AG04450 (cell line): ENCODE data around the gene RNF130. TPM values are rescaled to one million over a fixed set of nuclear protein-coding genes. Genes with fewer than 3 reads are reported as not detected.

Experiments
- CTCF ChIA-PET: fragments of 300-600, 350-600 bp; formaldehyde crosslinking; extraction: SDS; loops from one replicate; lab custom pipeline; 2022; ENCODE audit warnings: antibody characterized with exemption, inconsistent platforms; lab: Charles Lee
- POLR2A ChIA-PET: fragments of 350-600 bp; formaldehyde crosslinking; extraction: SDS; loops from one replicate; lab custom pipeline; 2021; ENCODE audit warnings: antibody characterized with exemption, inconsistent platforms; lab: Yijun Ruan, JAX
- DNase-seq: peaks from one replicate; pipeline ENCODE4 v3.0.0-alpha.2; 2011; ENCODE audit warnings: low read depth, low spot score
- H3K27ac ChIP-seq: one replicate; pipeline ENCODE4 v1.5.1; 2012; ENCODE audit warnings: low read depth, low read length, control low read depth
- H3K27me3 ChIP-seq: one replicate; pipeline ENCODE4 v1.6.0; 2012; ENCODE audit warnings: low read length; ENCODE audit not compliant: control insufficient read depth, insufficient read depth
- H3K4me3 ChIP-seq: 2 replicates; pipeline ENCODE4 v1.5.1; 2011; ENCODE audit warnings: mild to moderate bottlenecking, low read depth, low read length, control low read depth
- H3K9me3 ChIP-seq: 2 replicates; pipeline ENCODE4 v1.5.1; 2012; ENCODE audit warnings: low read length; ENCODE audit not compliant: control insufficient read depth, insufficient read depth
- polyA plus RNA-seq: library from polyadenylated mRNA; depleted of rRNA; stranded (reverse); fragments of >200 nt; gene quantifications from 2 replicates; pipeline ENCODE4 v1.2.3, GENCODE V29; 2011; rRNA removed
- small RNA-seq: library from RNA; depleted of rRNA; stranded (forward); fragments of <200 nt; gene quantifications from one replicate; pipeline ENCODE3, GENCODE V24; 2012; ENCODE audit warnings: low read depth; ENCODE audit not compliant: insufficient read length
- TF ChIP-seq, protein P1 (sequence below): IDR thresholded peaks from 2 replicates; pipeline ENCODE4 v1.5.1; 2011; ENCODE audit warnings: low read depth, low read length, control low read depth, inconsistent platforms

The RNF130 gene
- polyA plus RNA-seq, 1 experiment, result 38.9 TPM

DNA sequence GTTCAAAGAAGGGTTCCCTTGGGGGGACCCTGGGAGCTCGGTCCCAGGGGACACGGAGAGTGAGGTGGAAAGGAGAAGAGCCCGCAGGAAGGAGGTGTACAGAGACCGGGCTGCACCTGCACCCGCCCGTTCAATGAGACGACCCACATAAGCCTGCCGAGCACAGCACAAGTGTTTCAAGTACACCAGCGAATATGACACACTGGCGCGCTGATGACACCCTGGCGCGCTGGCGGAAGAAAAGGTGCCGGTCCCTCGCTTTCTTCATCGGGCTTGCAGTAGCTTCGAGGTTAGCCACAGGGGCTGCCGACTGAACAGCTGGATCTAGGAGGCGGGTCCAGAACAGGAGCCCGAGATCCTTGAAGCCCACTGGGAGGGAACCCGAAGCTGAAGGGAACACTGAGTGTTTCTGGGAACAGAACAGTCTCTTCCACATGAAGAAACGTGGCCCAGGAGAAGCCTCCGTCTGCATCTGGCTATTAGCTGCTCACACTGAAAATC lies 165.2 kb downstream of the RNF130 start:
- H3K27ac ChIP-seq, result peak overlapping the region; percentile 11
- no peaks in the 10 kb centered on the region for H3K27me3 ChIP-seq
- H3K4me3 ChIP-seq, result peak overlapping the region; percentile 83
- DNase-seq, result no peak
- H3K9me3 ChIP-seq, result no peaks in the 10 kb centered on the region; the same call in 1 of the 2 replicates
- TF ChIP-seq, protein P1, sequence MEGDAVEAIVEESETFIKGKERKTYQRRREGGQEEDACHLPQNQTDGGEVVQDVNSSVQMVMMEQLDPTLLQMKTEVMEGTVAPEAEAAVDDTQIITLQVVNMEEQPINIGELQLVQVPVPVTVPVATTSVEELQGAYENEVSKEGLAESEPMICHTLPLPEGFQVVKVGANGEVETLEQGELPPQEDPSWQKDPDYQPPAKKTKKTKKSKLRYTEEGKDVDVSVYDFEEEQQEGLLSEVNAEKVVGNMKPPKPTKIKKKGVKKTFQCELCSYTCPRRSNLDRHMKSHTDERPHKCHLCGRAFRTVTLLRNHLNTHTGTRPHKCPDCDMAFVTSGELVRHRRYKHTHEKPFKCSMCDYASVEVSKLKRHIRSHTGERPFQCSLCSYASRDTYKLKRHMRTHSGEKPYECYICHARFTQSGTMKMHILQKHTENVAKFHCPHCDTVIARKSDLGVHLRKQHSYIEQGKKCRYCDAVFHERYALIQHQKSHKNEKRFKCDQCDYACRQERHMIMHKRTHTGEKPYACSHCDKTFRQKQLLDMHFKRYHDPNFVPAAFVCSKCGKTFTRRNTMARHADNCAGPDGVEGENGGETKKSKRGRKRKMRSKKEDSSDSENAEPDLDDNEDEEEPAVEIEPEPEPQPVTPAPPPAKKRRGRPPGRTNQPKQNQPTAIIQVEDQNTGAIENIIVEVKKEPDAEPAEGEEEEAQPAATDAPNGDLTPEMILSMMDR, result no peak
- POLR2A ChIA-PET, result no interaction called here
- CTCF ChIA-PET, result interaction anchor here (0.9 to 1.2 kb wide), 2 partner anchors 142 to 184 kb away, joined by 3 to 4 read pairs; no protein-coding TSS in a partner anchor

DNA sequence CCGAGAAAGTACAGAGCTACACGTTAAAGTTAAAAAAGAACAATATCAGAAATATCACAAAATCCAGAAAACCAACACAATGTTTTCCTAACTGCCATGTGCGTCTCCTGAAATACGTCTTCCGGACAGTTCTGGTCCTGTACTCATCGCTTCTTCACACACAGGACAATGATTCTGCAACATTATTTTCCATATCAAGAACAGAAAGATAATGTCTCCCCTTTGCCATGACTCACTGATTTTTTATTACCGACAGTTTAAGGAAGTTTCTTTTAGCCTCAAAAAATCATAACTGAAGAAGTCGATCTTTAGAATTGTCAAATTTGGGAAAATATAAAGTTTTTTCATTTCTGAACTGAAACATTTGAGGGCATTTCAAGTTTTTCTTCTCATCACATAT lies 166.4 kb downstream of the RNF130 start:
- no peaks in the 10 kb centered on the region for H3K27me3 ChIP-seq
- POLR2A ChIA-PET, result no interaction called here

More for the DNA sequence above, 166.4 kb downstream of the RNF130 start:
- CTCF ChIA-PET, result interaction anchor here (0.7 to 1.5 kb wide), 2 partner anchors 35 to 100 kb away, joined by 3 read pairs; no protein-coding TSS in a partner anchor
- TF ChIP-seq, protein P1, result no peak
- H3K4me3 ChIP-seq, result no peak overlapping the region
- H3K27ac ChIP-seq, result no peak overlapping the region
- no peak for DNase-seq
- no peaks in the 10 kb centered on the region; the same call in 1 of the 2 replicates for H3K9me3 ChIP-seq

Small RNA genes within 50 kb of the gene (small RNA-seq; reads per million reads assigned to genes)
- gene MIR340, result 2,259 reads per million, percentile 97 among the genes with 10 or more reads in this experiment

Other genes starting within 250 kb of the RNF130 start
- gene MRNIP, start 212.9 kb downstream of the RNF130 start, polyA plus RNA-seq, result 14.0 and 16.0 TPM in 2 replicates
- gene TBC1D9B, start 163.9 kb downstream of the RNF130 start, polyA plus RNA-seq, result 41.1 and 47.9 TPM in 2 replicates
- gene RASGEF1C, start 137.5 kb upstream of the RNF130 start, polyA plus RNA-seq, result not detected in 2 replicates
- 31.1 and 35.1 TPM in 2 replicates for gene MAPK9, start 220.3 kb upstream of the RNF130 start, polyA plus RNA-seq